H1 (cell line): Measurements from ENCODE around the gene INPP4B.

Source experiments
- ATF2 ChIP-seq: IDR thresholded peaks from 2 replicates; pipeline ENCODE4 v1.6.1; 2012; ENCODE audit warnings: low read length, inconsistent platforms
- CTCF ChIP-seq, 3 experiments: IDR thresholded peaks; 1 replicate in 2 of 3; 2 replicates in 1 of 3; pipeline versions ENCODE4 v1.5.1 to v1.6.1; 2011; ENCODE audit warnings: low read length in 3 of 3, mild to moderate bottlenecking in 3 of 3, inconsistent platforms in 2 of 3, low read depth in 1 of 3, moderate library complexity in 1 of 3; ENCODE audit not compliant: insufficient read depth in 1 of 3; ENCODE audit errors: control extremely low read depth in 1 of 3
- KDM5A ChIP-seq: fragments of 200-600 bp; IDR thresholded peaks from 2 replicates; pipeline ENCODE4 v1.7.1; 2012; ENCODE audit warnings: mild to moderate bottlenecking, low read length, inconsistent platforms, mixed read lengths
- POLR2A ChIP-seq, 2 experiments: IDR thresholded peaks; 1 replicate in 1 of 2; 2 replicates in 1 of 2; pipeline ENCODE4 v1.6.1; 2011; ENCODE audit warnings: low read depth in 2 of 2, low read length in 2 of 2, mild to moderate bottlenecking in 2 of 2; ENCODE audit errors: control extremely low read depth in 1 of 2
- SAP30 ChIP-seq: fragments of 300-600 bp; sonication (generic); IDR thresholded peaks from 2 replicates; pipeline ENCODE4 v1.7.1; 2012; ENCODE audit warnings: low read length, moderate library complexity, mild to moderate bottlenecking, inconsistent platforms; ENCODE audit not compliant: insufficient read depth, insufficient replicate concordance
- TAF1 ChIP-seq: IDR thresholded peaks from 2 replicates; pipeline ENCODE4 v1.6.1; 2011; ENCODE audit warnings: mild to moderate bottlenecking, low read depth, low read length
- ZNF274 ChIP-seq: IDR thresholded peaks from 2 replicates; pipeline ENCODE4 v1.7.0; 2012; ENCODE audit warnings: low read length, borderline replicate concordance; ENCODE audit errors: extremely low read depth

- TF ChIP-seq TAF1, result no peak
- TF ChIP-seq SAP30, result no peak
- no peak for TF ChIP-seq CTCF (IDR thresholded peaks at IDR 0.05; ENCODE audit: control extremely low read depth in 1 of 3, insufficient read depth in 1 of 3, low read depth in 1 of 3, low read length in 3 of 3)
- TF ChIP-seq KDM5A, result no peak
- no peak for TF ChIP-seq ZNF274
- TF ChIP-seq ATF2, result no peak
- no peak for TF ChIP-seq POLR2A (IDR thresholded peaks at IDR 0.05; ENCODE audit: control extremely low read depth in 1 of 2, low read depth in 2 of 2, low read length in 2 of 2)
Observed at GRCh38 chr4:142407596-142407995, 438.5 kb downstream of the INPP4B start.
